HTR-8/SVneo (cell line): ENCODE data around the gene IMMP2L.

Experiments used
- DNase-seq: peaks from one replicate; pipeline ENCODE4 v3.0.0; 2011; ENCODE audit warnings: low spot score, mixed read lengths; ENCODE audit not compliant: insufficient read length
- FAIRE-seq: peaks from 2 replicates; lab custom pipeline; 2011; peaks lifted over from hg19 to GRCh38; lab: Jason Lieb, UNC

Gene IMMP2L

DNA sequence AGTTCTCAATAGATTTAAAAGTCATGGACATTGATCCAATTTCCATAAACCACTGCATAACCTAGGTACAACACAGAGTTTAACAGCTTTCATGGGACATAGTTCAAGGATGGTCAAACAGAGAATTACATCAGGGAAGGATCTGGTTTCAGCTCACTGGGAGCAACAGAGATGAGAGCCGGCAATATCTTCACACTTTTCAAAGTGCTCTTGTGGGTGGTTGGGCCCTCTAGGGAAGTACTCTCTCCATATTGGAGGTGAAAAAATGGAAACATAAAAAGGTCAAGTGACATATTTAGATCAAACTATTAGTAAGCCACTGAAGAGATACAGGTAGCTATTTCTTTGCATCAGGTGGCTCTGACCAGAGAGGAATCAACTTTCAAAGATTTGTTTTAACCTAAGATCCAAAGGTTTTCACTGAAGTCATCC, 533.1 kb downstream of the IMMP2L start:
- DNase-seq, result no peak
- no peak for FAIRE-seq

DNA sequence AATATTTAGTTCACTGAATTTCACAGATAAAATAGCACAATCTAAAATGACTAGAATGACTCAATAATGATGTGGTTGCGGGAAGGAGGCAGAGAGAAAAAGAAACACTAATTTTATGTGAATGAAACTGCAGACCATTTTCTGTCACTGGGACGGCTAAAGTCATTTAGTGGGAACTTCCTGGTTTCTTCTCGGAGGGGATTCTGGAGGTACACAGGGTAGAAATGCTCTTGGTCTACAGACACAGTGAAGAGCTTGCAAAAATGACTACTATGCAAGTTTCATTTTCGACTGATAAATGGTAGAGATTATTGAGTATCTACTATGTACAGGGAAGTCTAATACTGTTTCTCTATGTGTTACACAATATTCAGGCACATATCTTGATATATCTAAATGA, 534.9 kb downstream of the IMMP2L start:
- no peak for DNase-seq
- no peak for FAIRE-seq

DNA sequence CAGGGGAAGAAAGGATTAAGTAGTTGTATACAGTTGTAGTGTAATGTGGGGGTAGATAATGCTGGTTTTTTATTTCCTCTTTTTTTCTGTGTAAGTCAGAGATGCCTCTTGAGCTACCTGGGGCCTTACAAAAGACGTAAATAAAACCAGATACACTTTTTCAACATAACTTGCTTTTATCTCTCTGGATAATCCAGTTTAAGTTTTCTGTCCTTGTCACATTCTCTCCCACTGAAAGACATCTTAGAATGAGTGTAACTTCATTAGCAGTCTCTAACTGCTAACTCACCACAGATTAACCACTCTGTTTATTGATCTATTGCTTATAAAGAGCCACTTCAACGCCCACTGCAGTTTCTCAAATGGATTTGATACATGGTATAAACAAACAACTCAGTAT, 535.5 kb downstream of the IMMP2L start:
- FAIRE-seq (no peak), DNase-seq (no peak)

DNA sequence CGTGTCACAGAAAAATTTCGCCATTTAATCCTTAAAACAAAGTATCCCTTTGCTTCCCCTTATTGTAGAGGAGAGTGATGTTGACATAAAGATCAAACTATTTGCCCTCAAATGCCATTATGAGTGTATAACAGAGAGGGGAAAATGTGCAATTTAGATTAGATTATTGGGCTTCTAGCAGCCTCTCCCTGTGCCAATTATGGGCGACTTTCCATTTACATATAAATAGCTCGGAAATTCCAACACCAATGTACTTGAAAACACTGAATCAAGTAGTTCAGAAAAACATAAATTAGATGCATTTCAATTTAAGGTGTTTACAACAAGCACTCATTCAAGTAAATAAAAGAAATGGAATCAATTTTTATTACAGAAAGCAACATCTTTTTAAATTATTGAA, 535.9 kb downstream of the IMMP2L start:
- DNase-seq (no peak), FAIRE-seq (no peak)

DNA sequence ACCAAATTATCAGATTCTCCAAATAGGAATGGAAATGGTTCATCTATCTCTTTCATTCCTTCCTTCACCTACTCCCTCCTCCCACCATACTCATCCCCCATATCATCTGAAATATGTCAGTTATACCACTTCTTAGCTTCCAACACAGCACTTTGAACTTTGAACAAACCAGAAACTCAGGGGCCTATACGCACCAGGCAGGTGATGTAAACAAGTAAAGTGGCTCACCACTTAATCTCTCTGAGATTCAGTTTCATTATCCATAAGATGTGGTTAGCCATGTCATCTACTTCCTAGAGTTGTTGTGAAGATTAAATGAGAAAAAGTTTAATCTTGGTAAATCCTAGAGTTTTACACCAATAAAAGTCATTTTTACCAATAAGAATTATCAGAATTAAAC, 537.3 kb downstream of the IMMP2L start:
- FAIRE-seq (no peak), DNase-seq (no peak)

DNA sequence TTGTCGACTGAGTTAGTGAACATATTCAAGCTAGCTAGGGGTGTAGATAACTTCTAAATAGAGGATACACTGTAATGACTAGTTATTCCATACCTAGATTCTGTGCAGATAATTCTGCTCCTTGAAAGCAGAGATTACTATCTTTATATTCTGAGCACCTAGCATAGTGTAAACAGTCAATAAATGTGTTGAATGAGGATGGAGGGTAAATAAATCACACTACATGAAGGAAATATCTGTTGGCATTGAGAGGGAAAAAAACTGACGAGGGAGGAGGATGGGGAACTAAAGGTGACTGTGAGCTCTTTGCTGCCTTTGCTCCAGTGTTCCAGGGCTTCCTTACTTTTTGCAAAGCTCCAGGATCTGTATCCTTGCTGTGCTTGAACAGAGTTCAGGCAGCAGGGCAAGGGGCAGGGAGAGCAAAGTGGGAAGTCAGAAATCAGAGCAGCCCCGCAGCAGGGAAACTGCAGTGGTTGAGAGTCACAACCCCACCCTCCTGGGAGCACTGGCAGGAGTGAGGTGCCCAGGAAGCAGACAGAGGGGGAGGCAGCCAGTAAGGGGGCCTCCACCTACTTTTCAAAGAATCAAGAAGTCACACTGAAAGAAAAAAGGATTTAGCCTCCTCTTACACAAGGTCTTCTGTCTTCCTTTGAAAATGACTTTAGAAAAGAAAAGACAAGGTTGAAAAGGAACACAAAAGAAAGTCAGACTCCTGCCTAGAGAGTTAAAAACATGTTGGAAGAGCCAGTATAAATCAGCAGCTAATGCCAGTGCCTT, 543.1 kb downstream of the IMMP2L start:
- DNase-seq (no peak), FAIRE-seq (no peak)

DNA sequence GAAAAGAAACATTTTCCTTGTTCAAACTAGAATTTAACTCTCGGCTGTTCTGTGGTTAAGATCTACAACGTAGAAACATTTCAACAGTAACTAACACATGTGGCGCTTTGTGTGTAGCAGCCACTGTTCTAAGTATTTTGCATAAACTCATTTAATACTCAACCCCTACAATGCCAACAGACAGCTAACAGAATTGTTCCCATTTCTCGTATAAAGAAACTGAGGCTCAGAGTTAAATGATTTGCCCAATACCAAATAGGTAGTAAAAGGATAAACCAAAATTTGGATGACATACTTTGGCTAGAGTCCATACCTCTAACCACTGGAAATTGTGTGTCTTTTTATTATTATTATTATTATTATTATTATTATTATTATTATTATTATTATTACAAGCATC, 543.8 kb downstream of the IMMP2L start:
- FAIRE-seq (no peak), DNase-seq (no peak)

DNA sequence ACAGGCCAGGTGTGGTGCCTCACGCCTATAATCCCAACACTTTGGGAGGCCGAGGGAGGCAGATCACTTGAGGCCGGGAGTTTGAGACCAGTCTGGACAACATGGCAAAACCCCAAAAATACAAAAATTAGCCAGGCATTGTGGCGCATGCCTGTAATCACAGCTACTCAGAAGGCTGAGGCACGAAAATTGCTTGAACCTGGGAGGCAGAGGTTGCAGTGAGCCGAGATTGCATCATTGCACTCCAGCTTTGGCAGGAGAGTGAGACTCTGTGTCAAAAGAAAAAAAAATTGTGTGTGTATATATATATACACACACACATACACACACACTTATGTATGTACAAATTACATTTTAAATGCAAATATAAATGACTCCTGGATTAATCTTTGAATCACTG, 548.2 kb downstream of the IMMP2L start:
- DNase-seq (no peak), FAIRE-seq (no peak)

DNA sequence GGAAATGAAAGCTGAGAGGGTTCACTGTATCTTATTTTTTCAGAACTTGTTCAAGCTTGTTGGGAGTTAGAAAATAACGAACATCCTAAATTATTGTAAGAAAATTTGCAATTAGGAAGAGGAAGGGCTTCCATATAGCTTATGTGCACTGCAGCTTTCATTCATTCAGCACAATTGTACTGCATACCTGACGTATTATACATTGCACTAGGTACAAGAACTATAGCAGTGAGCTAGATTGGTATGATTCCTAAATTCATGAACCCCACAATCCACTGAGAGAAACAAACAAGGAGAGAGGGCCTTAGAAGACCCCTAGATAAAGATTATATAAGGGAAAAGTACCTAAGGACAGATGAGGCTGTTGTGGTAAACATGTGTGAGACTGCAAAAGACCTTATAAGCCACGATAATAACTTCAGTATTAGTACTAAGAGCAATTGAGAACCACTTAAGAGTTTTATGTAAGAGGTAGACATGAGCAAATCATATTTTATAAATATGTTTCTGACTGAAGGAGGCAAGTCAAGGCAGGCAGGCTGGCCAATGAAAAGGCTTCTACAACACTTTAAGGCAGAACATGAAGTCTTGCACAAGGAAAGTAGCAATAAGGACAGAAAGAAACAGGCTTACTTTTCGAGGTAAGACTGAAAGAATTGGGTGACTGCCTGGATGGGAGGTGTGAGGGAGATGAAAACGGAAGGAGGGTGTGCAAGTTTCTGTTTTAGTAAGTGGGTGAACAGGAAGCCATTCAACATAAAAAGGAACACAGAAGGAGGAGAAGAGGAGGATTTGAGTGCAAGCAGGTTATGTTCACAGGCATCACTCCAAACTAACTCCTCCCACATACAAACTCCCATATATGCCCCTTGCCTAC, 549.3 kb downstream of the IMMP2L start:
- no peak for DNase-seq

DNA sequence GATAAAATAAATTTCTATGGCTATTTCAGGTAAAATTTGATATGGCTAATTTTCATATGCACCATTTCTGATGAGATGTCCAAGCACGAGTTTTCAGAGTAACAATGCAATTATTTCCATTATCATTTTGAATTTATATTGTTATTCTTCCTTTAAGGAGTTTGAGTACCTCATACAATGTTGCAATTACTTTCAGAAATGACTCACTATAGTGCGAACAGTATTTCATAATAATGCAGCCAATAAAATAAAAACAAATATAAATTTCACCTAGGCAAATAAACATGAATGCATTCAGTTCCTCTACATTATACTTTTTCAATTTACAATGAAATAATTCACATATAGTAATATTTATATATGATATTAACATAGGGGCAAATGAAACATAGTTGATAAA, 550.1 kb downstream of the IMMP2L start:
- FAIRE-seq, result no peak
- no peak for DNase-seq

More for the DNA sequence above, 549.3 kb downstream of the IMMP2L start:
- FAIRE-seq, result no peak

DNA sequence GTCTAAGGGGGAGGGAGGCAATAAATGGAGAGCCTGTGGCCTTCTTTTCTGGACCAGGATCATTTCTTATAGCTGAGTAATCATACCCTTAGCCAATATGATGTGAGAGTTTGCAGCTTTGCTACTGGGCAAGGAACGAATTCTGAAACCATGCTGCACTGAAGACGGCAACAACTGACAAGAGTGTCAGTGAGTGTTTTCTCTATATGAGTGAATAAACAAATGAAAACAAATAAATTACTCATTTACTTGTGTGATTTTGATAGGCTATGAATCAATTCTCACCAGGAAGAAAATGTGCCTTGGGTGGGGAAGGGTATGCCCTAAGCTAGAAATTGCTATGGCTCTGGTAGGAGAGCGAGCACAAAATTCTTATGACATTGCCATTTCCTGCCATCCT, 550.8 kb downstream of the IMMP2L start:
- DNase-seq (no peak), FAIRE-seq (no peak)

DNA sequence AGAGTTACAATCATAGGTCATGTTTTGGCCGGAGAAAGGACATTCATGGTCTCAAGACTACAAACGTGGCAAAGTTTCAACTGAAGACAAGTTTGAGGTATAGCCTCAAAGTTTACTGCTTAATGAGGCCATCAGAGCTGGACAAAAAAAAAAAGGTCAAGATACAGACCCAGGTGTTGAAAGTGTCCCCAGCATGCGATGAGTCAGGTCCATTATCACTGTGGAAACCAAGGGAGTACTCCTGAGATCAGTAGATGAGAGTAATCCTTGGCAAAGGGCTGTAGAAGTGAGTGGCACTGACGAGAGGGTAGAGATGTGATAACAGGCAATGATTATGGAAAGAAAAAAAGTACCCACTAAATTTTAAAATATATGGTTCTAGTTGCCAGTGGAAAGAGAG, 551.5 kb downstream of the IMMP2L start:
- FAIRE-seq, result no peak
- no peak for DNase-seq

DNA sequence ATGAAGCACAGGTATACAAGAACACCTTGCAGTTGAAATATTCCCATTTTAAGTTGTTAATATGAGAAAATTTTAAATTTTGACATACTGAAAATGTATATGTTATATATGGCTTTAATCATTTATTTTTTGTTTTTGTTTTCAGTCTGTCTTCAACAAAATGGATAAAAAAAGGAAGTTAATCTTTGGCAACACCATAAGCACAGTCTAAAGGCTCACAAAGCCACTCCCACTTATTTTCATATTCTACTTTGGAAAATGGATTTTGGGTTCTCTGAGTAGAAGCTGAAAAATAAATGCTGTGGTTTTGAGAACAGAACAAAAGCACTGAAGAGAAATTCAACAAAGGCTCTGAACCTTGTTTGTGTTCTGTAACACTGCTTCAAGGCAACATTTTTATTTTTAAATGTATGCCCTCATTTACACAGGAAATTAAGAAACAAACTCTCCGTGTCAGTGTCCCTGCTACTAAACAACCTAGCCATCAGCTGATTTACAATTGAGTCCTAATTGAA, 552.7 kb downstream of the IMMP2L start:
- FAIRE-seq (no peak), DNase-seq (no peak)

DNA sequence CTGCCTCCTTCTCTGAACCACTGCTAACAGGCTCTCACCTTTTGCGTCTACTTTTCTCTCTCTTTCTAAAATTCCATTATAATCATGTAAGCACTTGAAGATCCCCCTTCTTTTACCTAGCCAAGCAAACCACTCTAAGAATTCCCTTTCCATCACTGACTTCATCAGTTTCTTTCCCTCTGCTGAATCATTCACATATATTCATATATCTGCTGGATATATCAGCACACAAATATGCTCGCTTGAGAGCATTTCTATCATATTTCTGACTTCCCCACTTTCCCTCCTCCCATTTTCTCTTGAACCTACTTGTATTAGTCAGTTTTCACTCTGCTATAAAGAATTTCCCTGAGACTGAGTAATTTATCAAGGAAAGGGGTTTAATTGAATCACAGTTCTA, 555.6 kb downstream of the IMMP2L start:
- FAIRE-seq, result no peak
- DNase-seq, result no peak

DNA sequence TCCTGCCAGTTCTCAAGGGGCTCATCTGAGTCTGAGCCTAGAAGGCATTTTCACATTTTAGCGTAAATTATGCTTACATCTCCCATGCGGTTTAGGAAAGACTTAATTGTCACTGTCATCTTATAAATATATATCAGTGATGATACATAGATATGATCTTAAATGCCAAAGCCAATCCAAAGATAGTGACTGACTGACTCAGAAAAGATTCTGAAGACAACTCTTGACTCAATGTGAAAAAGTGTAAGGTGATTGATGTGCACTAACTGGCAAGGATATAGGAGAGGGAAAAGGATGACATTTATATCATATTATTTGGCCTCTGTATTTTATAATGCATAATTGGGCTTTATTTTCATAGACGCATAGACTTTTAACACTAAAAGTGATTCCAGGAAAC, 556.3 kb downstream of the IMMP2L start:
- no peak for FAIRE-seq
- DNase-seq, result no peak

DNA sequence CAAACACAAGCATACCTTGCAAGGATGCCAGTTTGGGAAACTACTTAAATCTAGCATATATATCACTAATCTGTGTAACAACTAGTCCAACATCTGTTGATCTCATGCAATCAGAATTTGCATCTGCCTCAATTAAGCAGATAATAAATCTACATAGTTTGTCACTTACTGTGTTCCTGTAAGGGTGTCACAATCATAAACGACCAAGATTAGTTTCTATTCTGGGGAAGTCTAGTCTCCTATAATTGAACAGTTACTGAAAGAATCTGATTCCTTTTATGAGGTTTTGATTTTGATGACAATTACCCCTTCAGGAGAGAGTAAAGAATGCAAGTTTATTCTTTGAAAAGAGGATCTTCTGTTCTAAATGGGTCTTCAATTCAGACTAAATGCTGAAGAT, 556.8 kb downstream of the IMMP2L start:
- DNase-seq (no peak), FAIRE-seq (no peak)

DNA sequence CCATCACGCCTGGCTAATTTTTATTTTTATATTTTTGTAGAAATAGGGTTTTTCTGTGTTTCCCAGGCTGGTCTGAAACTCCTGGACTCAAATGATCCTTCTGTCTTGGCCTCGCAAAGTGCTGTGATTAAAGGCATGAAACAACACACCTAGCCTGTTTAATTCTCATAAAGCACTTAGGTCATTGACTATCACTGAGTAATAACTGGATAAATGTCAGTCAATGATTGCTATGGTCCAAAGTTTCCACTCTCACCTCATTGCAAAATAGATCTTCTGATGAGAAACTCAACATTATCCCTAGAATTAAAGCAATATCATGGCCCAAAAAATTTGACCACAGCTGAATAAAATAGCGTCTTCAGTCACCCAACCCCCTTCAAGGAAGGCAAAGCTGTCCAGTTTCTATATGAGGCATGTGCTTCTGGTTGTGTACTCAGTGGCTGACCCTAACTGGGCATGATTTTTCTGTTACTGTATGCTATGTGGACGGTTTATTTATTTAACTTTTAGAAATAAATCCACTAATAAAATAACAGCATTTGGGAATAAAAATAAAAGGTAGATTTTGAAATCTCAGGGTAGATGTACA, 557.9 kb downstream of the IMMP2L start:
- no peak for FAIRE-seq

DNA sequence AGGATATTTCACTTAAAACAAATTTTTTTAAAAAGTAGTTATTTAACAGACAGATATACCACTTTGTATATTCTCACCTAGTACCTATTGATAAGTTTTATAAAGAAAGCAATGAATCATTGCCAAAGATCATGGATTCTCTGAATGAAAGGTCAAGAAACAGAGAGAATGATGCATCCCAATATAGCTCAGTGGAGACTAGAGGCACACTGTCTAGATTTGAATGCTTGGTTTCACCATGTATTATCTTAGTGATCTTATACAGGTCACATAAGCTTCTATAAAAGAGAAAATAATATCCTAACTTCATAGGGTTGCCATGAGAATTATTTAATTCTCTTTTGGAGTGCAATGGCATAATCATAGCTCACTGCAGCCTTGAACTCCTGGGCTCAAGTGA, 558.4 kb downstream of the IMMP2L start:
- DNase-seq, result no peak
- FAIRE-seq, result no peak

More for the DNA sequence above, 557.9 kb downstream of the IMMP2L start:
- DNase-seq, result no peak

DNA sequence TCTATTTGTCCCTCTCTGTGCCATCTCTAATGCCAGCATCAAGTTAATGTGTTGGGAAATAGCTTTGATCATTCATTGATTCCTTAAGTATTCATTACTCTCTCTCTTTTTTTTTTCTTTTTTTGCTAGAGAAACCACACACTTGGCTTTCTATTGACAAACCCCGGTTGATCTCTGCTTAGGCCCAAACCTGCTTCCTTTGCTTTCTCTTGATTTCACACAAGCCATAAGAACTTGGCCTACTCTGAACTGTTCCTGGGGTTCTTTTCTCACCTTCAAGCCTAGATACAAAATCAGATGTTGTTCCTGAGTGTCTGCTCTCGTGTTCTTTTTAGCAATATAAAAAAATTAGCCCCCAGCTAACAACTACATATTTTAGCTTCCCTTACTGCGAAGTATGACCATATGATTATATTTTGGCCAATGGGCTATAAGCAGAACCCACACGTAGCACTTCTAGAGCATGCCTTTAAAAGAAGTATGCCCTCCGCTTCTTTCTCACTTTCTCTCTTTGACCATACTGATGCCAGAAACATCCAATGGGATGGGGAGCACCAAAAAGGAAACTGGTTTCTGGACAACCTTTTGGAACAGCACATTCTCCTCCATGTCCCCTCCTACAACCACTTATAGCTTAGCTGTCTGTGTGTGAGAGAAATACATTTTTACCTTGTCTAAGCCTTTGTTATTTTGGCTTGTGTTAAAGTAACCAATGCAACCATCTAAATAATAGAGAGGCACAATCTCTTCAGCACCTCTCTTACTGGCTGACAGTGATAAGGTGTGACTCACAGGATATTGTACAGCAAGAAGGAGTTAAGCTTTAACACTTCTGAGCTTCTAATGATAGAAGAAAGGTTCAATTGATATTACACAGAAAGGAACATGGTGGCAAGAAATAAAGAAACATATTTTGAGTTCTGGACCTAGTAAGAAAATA, 568.0 kb downstream of the IMMP2L start:
- FAIRE-seq (no peak), DNase-seq (no peak)
